ENCODE results near the gene MRPL18. TPM values are rescaled to one million over a fixed set of nuclear protein-coding genes. Genes with fewer than 3 reads are reported as not detected.

The MRPL18 gene
- polyA plus RNA-seq, 3 donors = 28.5 to 88.2 (median 74.1) TPM

DNA sequence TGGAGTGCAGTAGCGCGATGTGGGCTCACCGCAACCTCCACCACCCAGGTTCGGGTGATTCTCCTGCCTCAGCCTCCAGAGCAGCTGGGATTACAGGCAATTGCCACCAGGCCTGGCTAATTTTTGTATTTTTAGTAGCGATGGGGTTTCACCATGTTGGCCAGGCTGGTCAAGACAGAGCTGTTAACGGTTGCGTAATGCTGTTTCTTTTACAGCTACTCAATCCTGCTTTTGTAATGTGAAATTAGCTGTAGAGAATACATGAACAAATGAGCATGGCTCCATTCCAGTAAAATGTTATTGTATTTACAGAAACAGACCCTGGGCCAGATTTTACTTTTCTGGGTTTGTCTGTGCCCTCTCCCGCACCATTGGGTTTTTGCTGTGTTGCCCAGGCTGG is 11.7 kb downstream of the MRPL18 start:
- no peaks in the 10 kb centered on the region for H3K27me3 ChIP-seq (ENCODE audit: control insufficient read depth in 2 of 2, insufficient read depth in 2 of 2, low read length in 2 of 2)
- H3K36me3 ChIP-seq (replicated peaks in 1 of 2; ENCODE audit: control insufficient read depth in 1 of 2, insufficient read depth in 2 of 2, low read length in 2 of 2) = peaks cover 23 to 32% of the 10 kb centered on the region in 2 donors
- Mint-ChIP-seq H3K4me1 (peaks cover 19% of the 10 kb centered on the region), H3K27ac (peak overlapping the region in 4 of 7 donors; percentile 24 to 78 (median 51)), H3K27me3 (ENCODE audit: low read depth in 3 of 3) (no peaks in the 10 kb centered on the region), H3K9me3 (peaks cover 0 to 3% (median 1%) of the 10 kb centered on the region in 7 donors), H3K4me3 (no peak overlapping the region), H3K36me3 (peaks cover 29 to 34% of the 10 kb centered on the region in 2 donors)
- no peak overlapping the region for H3K9ac ChIP-seq (ENCODE audit: insufficient read depth, low read length, poor library complexity, severe bottlenecking)
- no peaks in the 10 kb centered on the region for H3K9me3 ChIP-seq (replicated peaks in 1 of 2; ENCODE audit: control insufficient read depth in 1 of 2, insufficient read depth in 1 of 2, low read length in 2 of 2)
- WGBS (ENCODE audit: insufficient coverage) = no CpG with 5 or more reads among the region's 8 CpGs
- H3K79me2 ChIP-seq (ENCODE audit: insufficient read depth, low read length) = no peaks in the 10 kb centered on the region
- H3K4me3 ChIP-seq (replicated peaks in 1 of 3; ENCODE audit: low read depth in 2 of 3, low read length in 3 of 3) = no peak overlapping the region
- no peaks in the 10 kb centered on the region for H4K20me1 ChIP-seq (ENCODE audit: insufficient read depth, low read length)
- H2AFZ ChIP-seq (ENCODE audit: insufficient read depth, low read depth, low read length, poor library complexity, severe bottlenecking) = peak overlapping the region; percentile 46
- DNase-seq = peak in 2 of 3 donors; percentile 10 to 35
- H3K4me2 ChIP-seq (replicated peaks; ENCODE audit: extremely low read depth, low read length, poor library complexity, severe bottlenecking) = no peak overlapping the region
- H3K4me1 ChIP-seq (ENCODE audit: control insufficient read depth in 1 of 2, insufficient read depth in 2 of 2, low read length in 2 of 2) = peaks cover 18 to 21% of the 10 kb centered on the region in 2 donors
- no peak overlapping the region for H3K27ac ChIP-seq (ENCODE audit: low read depth in 1 of 2, low read length in 2 of 2)
- intact Hi-C loops (cut with micrococcal nuclease) = no loop called here
- TF ChIP-seq, protein P1, sequence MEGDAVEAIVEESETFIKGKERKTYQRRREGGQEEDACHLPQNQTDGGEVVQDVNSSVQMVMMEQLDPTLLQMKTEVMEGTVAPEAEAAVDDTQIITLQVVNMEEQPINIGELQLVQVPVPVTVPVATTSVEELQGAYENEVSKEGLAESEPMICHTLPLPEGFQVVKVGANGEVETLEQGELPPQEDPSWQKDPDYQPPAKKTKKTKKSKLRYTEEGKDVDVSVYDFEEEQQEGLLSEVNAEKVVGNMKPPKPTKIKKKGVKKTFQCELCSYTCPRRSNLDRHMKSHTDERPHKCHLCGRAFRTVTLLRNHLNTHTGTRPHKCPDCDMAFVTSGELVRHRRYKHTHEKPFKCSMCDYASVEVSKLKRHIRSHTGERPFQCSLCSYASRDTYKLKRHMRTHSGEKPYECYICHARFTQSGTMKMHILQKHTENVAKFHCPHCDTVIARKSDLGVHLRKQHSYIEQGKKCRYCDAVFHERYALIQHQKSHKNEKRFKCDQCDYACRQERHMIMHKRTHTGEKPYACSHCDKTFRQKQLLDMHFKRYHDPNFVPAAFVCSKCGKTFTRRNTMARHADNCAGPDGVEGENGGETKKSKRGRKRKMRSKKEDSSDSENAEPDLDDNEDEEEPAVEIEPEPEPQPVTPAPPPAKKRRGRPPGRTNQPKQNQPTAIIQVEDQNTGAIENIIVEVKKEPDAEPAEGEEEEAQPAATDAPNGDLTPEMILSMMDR (IDR thresholded peaks at IDR 0.05) = no peak

DNA sequence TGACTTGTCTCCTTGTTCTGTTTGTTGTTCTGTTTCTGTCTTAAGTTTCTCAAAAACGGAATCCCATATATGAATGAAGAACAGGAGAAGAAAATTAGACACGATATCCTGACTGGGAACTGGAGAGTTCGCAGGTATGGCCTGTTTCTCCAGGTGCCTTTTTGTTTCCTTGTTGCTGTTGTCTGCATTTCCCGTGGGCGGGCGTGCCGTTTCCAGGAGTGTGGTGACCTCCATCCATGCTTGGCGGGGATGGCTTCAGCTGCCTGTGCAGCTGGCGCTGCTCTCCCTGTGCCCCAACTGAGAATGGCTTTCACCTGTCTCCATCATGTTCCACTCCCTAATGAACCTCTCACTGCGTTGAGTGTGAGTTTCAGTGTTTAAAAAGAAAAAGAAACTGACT is 14.2 kb downstream of the MRPL18 start:
- no peaks in the 10 kb centered on the region for H3K27me3 Mint-ChIP-seq (ENCODE audit: low read depth in 3 of 3)
- H3K4me1 Mint-ChIP-seq = peaks cover 19% of the 10 kb centered on the region
- Histone ChIP-seq H3K36me3 (replicated peaks in 1 of 2; ENCODE audit: control insufficient read depth in 1 of 2, insufficient read depth in 2 of 2, low read length in 2 of 2) (peaks cover 2 to 6% of the 10 kb centered on the region in 2 donors), H3K27me3 (ENCODE audit: control insufficient read depth in 2 of 2, insufficient read depth in 2 of 2, low read length in 2 of 2) (no peaks in the 10 kb centered on the region), H3K27ac (ENCODE audit: low read depth in 1 of 2, low read length in 2 of 2) (no peak overlapping the region), H3K4me1 (ENCODE audit: control insufficient read depth in 1 of 2, insufficient read depth in 2 of 2, low read length in 2 of 2) (peaks cover 18 to 21% of the 10 kb centered on the region in 2 donors), H3K4me3 (replicated peaks in 1 of 3; ENCODE audit: low read depth in 2 of 3, low read length in 3 of 3) (no peak overlapping the region), H2AFZ (ENCODE audit: insufficient read depth, low read depth, low read length, poor library complexity, severe bottlenecking) (no peak overlapping the region), H3K9ac (ENCODE audit: insufficient read depth, low read length, poor library complexity, severe bottlenecking) (no peak overlapping the region), H3K9me3 (replicated peaks in 1 of 2; ENCODE audit: control insufficient read depth in 1 of 2, insufficient read depth in 1 of 2, low read length in 2 of 2) (no peaks in the 10 kb centered on the region), H4K20me1 (ENCODE audit: insufficient read depth, low read length) (no peaks in the 10 kb centered on the region), H3K79me2 (ENCODE audit: insufficient read depth, low read length) (no peaks in the 10 kb centered on the region), H3K4me2 (replicated peaks; ENCODE audit: extremely low read depth, low read length, poor library complexity, severe bottlenecking) (no peak overlapping the region)
- peaks cover 5 to 8% of the 10 kb centered on the region in 2 donors for H3K36me3 Mint-ChIP-seq
- intact Hi-C loops (cut with micrococcal nuclease) = no loop called here
- WGBS (ENCODE audit: insufficient coverage) = 98% methylated on average over 7 of the region's 10 CpGs
- peaks cover 0 to 3% (median 0%) of the 10 kb centered on the region in 7 donors for H3K9me3 Mint-ChIP-seq
- TF ChIP-seq, protein P1 (IDR thresholded peaks at IDR 0.05) = no peak
- no peak for DNase-seq
- H3K27ac Mint-ChIP-seq = peak overlapping the region in 1 of 7 donors; percentile 6
- no peak overlapping the region for H3K4me3 Mint-ChIP-seq

Data from CD14-positive monocyte (primary cell).